HT1080 (cell line): ENCODE data around the gene CUL9. TPM values are rescaled to one million over a fixed set of nuclear protein-coding genes. Genes with fewer than 3 reads are reported as not detected.
"Not testable (repeated sequence)": the region's sequence is repeated elsewhere in the genome, so short reads cannot be mapped to it uniquely, and the experiment has no call there.

Experiments used
- DNase-seq: peaks from one replicate; pipeline ENCODE4 v3.0.0-alpha.2; 2015; ENCODE audit warnings: low read depth
- polyA plus RNA-seq, 2 experiments: library from polyadenylated mRNA; depleted of rRNA; stranded (reverse); fragments of >200 nt; gene quantifications; 2 replicates each; pipeline ENCODE4 v1.2.3, GENCODE V29; 2015
- total RNA-seq: library from RNA; depleted of rRNA; stranded (reverse); fragments of >200 nt; shearing (Covaris generic); gene quantifications from 2 replicates; pipeline ENCODE4 v1.2.3, GENCODE V29; 2014; rRNA removed

CUL9 gene
- total RNA-seq: 15.2 and 22.1 TPM in 2 replicates
- 14.4 and 15.0 TPM in 2 replicates for polyA plus RNA-seq (2015; cell fraction: cytosol; rRNA removed)
- polyA plus RNA-seq (2015; cell fraction: nucleus; rRNA removed): 103 and 106 TPM in 2 replicates

DNA sequence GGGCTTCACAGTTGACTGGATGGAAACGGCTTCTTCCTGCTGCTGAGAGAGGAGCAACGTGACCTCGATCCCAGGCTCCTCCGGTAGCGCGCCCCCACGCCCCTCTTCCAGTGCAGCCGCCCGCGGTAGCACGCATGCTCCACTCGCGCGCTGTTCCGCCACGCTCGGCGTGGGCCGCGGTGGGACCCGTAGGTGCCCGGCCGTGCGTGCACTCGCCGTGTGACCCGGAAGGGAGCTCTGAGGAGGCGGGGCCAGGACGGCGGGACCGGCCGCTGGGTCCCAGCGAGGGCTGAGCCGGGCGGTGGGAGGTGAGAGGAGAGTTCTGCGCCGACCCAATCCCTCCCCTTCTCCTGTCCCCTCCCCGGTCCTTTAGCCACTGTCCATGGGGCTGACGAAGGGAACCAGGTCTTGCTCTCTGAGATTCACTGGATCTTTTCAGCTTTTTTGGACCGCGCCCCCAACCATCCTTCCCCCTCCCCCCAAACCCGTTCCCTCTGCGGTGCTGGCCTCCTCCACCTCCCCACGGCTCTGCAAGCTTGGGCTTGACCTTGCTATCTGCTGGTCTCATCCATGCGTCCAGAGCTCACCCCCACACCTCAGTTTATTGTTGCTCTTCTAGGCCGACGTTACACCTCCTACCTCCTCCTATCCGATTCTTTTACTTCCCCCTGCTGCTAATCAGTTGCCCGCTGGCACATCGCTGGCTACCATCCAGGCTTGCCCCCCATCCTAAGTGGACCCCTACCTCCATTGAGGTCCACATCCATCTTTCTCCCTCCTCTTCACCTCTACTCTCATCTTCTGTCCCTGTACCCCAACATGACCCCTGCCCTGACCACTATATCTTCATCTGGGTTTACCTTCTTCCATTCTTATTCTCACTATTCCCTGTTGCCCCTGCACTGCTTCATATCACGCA, at the start of gene CUL9:
Gene CUL9, plus strand, starts transcription at position 255 of the 919 bp plus-strand sequence. CDS start 2,115 bp downstream, outside the sequence.
- DNase-seq: peak; percentile 70

DNA sequence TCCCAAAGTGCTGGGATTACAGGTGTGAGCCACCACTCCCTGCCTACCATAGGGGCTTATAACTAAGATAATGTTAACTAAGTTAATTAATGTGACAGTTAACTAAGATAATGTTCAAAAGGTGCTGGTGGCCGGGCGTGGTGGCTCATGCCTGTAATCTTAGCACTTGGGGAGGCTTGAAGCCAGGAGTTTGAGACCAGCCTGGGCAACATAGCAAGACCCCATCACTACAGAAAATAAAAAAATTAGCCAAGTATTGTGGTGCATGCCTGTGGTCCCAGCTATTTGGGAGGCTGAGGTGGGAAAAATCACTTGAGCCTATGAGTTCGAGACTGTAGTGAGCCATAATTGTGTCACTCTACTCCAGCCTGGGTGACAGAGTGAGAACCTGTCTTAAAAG, 43.7 kb upstream of the CUL9 start:
- no peak for DNase-seq

DNA sequence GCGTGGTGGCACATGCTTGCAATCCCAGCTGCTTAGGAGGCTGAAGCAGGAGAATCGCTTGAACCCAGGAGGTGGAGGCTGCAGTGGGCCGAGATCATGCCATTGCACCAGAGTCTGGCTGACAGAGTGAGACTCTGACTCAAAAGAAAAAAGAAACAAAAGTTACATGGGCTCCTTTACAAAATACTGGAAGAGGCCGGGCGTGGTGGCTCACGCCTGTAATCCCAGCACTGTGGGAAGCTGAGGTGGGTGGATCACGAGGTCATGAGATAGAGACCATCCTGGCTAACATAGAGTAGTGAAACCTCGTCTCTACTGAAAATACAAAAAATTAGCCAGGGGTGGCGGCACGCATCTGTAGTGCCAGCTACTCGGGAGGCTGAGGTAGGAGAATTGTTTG, 42.0 kb upstream of the CUL9 start:
- not testable (repeated sequence) for DNase-seq

DNA sequence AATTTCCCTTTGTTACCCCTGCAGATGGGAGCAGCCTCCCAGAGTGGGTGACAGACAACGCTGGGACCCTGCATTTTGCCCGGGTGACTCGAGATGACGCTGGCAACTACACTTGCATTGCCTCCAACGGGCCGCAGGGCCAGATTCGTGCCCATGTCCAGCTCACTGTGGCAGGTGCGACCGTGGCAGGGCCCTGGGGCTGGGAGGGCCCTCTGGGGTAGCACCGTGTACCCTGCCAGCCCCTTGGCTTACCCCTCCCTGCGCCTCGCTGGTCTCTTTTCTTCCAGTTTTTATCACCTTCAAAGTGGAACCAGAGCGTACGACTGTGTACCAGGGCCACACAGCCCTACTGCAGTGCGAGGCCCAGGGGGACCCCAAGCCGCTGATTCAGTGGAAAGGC, 40.4 kb upstream of the CUL9 start:
- DNase-seq: no peak

DNA sequence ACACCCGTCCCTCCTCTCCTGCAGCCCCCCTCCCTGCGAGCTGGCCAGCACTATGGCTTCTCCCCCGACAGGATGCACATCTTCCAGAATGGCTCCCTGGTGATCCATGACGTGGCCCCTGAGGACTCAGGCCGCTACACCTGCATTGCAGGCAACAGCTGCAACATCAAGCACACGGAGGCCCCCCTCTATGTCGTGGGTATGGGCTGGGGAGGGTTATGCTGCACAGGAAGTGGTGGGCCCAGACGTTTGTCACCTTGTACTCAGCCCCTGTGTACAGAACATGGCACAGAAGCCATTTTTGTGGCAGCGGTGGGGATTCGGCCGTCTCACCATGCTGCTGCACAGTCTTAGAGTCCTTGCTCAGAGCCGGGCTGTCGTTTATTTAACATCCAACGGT, 39.9 kb upstream of the CUL9 start:
- no peak for DNase-seq

DNA sequence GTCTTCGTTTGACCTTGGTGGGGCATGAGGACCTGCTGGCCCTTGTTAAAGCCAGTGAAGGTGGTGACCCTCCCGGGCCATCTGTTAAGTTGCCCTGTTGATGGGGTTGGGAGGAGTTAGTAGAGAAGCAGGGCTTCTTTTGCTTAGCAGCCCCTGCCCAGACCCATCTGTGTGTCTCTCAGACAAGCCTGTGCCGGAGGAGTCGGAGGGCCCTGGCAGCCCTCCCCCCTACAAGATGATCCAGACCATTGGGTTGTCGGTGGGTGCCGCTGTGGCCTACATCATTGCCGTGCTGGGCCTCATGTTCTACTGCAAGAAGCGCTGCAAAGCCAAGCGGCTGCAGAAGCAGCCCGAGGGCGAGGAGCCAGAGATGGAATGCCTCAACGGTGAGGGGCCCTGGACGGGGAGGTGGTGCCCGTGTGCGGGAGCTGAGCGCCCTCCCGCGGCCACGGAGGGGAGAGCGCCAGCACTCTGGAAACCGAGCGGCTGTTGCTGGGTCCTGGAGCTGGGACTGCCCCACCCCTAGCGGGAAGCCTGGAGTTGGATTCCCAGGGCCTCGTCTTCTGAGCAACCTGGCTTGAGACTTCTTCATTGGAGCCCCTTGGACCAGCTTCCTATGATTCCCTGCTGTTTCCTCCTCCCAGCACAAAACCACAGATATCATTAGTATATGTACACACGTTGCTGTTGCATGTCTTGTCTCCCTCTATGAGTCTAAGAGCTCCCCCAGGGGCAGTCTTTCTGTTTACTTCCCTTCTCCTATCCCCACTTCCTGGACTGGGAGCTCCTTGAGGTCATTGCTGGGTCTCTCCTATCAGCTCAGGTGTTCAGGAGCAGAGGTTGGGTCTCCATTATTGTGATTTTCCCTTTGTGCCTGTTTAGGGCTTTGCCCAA, 38.5 kb upstream of the CUL9 start:
- peak; percentile 89 for DNase-seq

DNA sequence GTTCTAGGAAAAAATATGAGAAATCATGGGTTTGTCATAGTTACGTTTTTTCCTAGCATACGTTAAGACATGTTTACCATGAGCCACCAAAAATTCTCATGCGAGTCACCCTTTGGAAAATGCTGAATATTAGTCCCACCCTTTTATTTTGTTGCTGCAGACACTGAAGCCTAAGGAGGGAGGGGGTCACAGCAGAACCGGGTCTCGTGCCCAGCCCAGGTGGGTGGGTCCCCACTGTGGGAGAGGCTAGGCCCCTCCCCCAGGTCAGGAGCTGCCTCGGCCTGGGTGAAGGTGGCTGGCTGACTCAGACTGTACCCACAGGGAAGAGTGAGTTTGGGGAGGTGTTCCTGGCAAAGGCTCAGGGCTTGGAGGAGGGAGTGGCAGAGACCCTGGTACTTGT, 37.1 kb upstream of the CUL9 start:
- DNase-seq: no peak

DNA sequence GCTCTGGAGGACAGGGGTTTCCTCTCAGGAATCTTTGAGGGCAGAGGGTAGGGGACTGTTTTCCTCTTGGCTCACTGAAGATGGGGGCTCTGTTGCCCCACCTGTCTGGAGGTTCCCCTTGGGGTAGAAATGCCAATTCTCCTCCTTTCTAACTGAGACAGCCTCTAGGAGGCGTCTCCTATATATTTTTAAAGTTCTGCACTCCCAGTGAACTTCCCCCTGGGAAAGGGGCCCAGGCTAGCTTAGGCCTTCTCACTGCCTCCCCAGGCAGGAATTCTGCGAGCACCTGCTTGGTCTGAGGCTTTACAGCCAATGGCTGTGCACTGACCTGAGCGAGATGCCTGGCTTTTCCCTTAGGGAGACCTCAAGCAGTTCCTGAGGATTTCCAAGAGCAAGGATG, 35.7 kb upstream of the CUL9 start:
- no peak for DNase-seq

DNA sequence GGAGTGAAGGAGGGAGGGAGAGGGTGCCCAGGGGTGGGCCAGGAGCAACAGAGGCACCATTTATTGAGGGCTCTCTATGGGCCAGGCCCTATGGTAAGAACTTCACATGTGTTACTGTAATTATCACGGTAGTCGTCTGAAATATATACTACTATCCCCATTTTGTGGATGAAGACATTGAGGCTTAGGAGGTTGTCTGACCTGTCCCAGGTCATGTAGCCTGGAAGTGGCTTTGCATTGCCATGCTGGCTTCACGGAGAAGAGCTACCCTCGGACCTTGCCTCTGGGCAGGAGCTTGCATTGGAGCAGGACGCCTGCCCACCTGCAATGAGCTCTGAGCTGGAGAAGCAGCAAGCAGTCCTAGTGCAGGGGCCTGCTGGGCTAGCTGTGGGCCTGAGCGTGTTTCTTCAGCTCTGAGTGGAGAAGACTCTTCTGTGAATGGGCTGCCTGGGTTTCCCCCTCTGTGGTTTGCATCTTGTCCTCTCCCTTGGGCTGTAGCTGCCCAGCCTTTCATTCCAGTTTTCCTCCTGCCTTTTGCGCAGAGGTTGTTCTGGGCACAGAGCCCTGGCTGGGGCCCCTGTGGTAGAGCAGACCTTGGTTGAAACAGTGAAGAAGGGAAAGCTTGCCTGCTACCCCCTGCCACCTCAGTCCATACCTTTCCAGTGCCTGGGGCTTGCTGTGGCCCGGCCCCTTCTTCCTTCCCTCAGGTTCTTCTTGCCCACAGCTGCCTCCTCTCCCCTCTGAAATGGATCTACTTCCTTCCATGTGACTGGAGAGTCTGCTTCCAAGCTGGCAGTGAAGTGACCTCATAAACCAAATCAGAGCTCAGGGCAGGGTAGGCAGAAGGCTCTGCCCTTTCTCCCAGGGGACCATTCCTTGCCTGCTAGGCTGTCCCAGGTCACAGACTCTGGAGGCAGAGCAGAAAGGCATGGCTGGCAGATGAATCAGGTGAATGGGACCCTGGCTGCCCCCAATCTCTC, 35.0 kb upstream of the CUL9 start:
- DNase-seq: no peak

DNA sequence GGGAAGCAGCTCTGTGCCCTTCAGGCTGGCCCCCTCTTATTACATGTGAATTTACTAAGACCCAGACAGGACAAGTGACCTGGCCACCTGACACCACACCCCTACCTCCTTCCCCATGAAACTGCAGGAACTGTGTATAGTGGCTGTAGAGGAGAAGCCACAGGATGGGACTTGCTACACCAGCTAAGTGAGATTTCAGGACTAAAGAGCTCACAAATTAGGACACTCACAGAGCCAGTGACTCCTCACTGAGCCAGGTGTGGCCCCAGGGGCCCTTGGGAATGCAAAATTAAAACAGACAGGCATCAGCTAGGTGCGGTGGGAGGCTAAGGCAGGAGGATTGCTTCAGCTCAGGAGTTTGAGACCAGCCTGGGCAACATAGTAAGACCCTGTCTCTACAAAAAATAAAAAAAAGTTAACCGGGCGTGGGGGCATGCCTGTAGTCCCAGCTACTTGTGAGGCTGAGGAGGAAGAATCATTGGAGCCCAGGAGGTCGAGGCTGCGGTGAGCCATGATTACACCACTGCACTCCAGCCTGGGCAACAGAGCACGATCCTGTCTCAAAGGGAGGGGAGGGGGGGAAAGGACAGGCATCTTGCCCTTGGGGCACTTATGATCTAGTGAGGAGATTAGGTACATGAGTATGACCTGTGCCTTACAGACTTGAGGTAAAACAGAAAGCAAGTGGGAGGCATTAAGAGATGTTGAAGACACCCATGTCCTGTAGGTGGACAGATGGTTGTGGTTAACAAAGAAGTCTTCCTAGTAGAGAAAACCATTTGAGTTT, 34.1 kb upstream of the CUL9 start:
- DNase-seq: no peak

DNA sequence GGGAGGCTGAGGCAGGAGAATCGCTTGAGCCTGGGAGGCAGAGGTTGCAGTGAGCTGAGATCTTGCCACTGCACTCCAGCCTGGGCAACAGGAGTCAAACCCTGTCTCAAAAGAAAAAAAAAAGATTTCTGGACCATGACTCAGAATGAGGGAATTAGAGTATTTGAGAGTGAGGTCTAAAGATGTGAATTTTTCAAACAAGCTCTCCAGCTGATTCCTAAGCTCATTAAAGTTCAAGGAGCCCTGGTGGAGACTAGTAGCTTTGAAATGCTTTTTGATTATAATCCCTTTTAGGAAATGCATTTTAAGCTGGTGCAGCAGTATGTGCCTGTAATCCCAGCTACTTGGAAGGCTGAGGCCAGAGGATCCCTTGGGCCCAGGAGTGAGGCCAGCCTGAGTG, 32.7 kb upstream of the CUL9 start:
- peak; percentile 40 for DNase-seq

DNA sequence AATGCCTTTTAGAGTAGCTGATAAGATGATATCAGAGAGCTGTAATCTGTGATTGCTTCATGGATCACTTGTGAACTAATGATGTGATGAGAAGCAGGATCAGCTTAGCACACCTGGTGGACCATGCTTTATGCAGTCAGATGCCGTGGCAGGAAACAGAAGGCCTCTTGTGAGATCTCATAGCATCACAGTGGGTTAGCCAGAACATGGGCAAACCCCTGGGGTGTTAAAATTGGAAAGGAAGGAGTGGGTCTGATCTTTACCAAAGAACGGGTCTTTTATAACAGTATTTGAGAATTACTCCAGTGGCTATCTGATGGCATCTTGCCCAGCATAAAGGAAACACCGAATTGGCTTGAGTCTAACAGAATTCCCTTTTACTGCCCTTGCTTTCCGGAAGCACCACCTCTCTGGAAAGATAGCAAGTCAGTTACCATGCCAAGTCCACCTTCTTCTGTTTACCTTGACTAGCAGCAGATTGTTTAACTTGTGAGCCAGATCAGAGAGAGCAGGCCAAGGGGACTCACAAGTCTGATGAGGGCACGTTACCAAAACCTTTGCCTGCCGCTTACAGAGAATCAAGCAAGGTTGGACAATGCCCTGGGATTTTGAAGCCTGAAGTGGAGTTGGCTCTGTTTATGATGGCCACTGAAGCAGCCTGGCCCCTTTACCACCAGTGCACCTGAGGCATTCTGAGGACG, 31.8 kb upstream of the CUL9 start:
- no peak for DNase-seq

DNA sequence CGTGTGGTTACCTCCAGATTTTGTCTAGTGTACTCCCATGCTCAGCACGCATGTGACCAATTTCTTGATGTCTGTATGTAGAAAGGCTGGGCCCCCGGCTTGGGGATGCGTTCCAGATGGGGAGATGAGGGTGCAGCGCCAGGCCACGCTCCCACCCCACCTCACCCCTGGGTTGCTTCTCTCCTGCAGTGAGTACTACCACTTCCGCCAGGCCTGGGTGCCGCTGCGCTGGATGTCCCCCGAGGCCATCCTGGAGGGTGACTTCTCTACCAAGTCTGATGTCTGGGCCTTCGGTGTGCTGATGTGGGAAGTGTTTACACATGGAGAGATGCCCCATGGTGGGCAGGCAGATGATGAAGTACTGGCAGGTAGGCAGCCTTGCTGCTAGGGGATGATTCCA, 22.4 kb upstream of the CUL9 start:
- DNase-seq: no peak

DNA sequence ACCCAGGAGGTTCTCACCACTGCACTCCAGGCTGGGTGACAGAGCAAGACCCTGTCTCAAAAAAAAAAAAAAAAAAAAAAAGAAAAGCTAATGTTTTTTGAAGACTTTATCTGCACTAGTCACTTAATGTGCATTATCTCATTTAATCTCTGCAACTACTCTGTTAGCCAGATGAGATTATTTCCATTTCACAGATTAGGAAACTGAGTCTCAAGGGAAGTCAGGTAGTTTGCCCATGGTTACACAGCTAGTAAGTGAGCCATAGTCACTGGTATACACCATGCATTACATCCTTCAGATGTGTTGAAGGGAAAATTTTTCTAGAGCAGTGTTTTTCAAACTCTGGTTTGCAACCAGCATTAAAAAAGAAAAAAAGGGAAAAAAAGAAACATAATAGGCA, 18.1 kb upstream of the CUL9 start:
- DNase-seq: no peak

DNA sequence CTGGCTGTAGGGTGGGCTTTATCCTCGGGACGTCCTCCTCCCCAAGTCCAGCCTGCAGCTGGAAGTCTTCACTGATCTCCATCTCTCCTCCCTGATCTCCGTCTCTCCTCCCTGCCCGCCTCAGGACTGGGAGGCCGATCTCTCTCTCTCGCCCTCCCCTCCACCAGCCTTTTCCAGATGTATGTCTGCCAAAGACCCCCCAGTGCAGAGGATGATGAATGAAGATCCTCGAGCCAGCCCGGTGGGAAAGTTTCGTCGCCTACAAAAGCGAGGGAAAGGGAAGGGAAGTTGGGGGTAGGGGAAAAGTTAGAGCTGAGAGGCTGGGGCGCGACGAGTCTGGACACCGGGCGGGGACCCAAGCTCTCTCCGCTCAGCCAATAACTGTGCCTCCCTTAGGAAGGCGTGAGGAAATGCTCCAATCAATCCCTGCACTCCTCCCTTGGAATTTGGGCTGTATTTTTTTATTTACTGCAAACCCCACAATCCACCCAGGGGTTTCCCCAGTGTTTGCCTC, 11.5 kb upstream of the CUL9 start:
- DNase-seq: no peak

DNA sequence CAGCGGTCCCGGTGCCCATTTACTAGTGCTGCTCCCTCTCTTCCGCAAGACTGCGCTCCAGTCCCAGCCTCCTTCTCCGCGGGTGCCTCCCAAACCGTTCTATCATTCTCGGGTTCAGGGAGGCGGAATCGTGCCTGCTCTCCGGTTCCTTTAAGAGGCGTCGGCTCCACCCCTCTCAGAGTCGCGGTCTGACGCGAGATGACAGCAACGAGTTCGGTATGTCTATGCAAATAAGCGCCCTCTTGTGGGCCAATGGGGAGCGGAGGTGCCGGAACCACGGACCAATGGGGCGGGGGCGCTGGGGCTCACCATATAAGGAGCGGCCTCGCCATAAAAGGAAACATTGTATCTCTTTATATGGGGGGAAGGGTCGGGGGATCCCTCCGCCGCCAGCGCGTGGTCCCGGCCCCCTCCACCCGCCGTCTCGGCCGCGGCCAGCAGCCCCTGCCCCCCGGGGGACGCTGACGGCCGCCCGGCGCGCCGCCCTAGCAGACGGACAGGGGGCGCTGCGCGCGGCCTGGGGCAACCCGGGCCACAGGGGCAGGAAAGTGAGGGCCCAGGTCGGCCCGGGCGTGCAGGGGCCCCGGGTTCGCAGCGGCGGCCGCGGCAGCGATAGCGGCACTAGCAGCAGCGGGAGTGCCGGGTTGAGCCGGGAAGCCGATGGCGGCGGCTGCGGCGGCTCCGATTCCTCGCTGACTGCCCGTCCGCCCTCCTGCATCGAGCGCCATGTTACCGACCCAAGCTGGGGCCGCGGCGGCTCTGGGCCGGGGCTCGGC, 10.9 kb upstream of the CUL9 start, which contains the start of gene SRF:
Gene SRF, plus strand, starts transcription at position 339 of the 776 bp plus-strand sequence. Its CDS starts 388 bp downstream, at position 727.
- peak; percentile 99 for DNase-seq

DNA sequence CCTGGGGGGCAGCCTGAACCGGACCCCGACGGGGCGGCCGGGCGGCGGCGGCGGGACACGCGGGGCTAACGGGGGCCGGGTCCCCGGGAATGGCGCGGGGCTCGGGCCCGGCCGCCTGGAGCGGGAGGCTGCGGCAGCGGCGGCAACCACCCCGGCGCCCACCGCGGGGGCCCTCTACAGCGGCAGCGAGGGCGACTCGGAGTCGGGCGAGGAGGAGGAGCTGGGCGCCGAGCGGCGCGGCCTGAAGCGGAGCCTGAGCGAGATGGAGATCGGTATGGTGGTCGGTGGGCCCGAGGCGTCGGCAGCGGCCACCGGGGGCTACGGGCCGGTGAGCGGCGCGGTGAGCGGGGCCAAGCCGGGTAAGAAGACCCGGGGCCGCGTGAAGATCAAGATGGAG, 10.3 kb upstream of the CUL9 start:
- no peak for DNase-seq
